Natural killer cell (primary cell): ENCODE data around the gene TAF8. TPM values are rescaled to one million over a fixed set of nuclear protein-coding genes. Genes with fewer than 3 reads are reported as not detected.

Experiments
- ATAC-seq, 3 donors: fragments of 150-1000 bp in 2 of 3; fragments of 200-7000 bp in 1 of 3; cut with Tn5 transposase; 1 replicate in 1 of 3; 2 replicates in 2 of 3; pipeline ENCODE4 v1.10.0; 2021; ENCODE audit warnings: mild to moderate bottlenecking in 2 of 3, moderate library complexity in 2 of 3
- DNase-seq, 2 donors: peaks; one replicate each; pipeline versions ENCODE4 v3.0.0 to v3.0.0-alpha.2; 2013 to 2021; ENCODE audit warnings: mixed read lengths in 1 of 2
- H3K27ac ChIP-seq: one replicate; pipeline ENCODE4 v1.5.1; 2013; ENCODE audit warnings: mild to moderate bottlenecking, low read length
- H3K27me3 ChIP-seq: one replicate; pipeline ENCODE4 v1.6.1; 2013; ENCODE audit warnings: low read length; ENCODE audit not compliant: control insufficient read depth, insufficient read depth
- H3K36me3 ChIP-seq: one replicate; pipeline ENCODE4 v1.6.1; 2013; ENCODE audit warnings: low read length; ENCODE audit not compliant: control insufficient read depth, insufficient read depth
- H3K4me1 ChIP-seq: one replicate; pipeline ENCODE4 v1.6.1; 2013; ENCODE audit warnings: low read length; ENCODE audit not compliant: control insufficient read depth, insufficient read depth
- H3K4me3 ChIP-seq: one replicate; pipeline ENCODE4 v1.5.1; 2013; ENCODE audit warnings: low read length
- H3K9me3 ChIP-seq: one replicate; pipeline ENCODE4 v1.6.1; 2013; ENCODE audit warnings: low read length; ENCODE audit not compliant: control insufficient read depth, insufficient read depth
- H3K27ac Mint-ChIP-seq, 2 donors: one replicate each; pipeline ENCODE4 v1.8.0; 2022; ENCODE audit warnings: mild to moderate bottlenecking in 2 of 2, mixed read lengths in 2 of 2, moderate library complexity in 1 of 2
- H3K27me3 Mint-ChIP-seq, 2 donors: one replicate each; pipeline ENCODE4 v1.8.0; 2022; ENCODE audit warnings: low read depth in 2 of 2, mixed read lengths in 2 of 2
- H3K36me3 Mint-ChIP-seq: one replicate; pipeline ENCODE4 v1.8.0; 2022; ENCODE audit warnings: mixed read lengths
- H3K4me1 Mint-ChIP-seq, 2 donors: one replicate each; pipeline ENCODE4 v1.8.0; 2022; ENCODE audit warnings: mixed read lengths in 2 of 2
- H3K4me3 Mint-ChIP-seq: one replicate; pipeline ENCODE4 v1.8.0; 2022; ENCODE audit warnings: mild to moderate bottlenecking, moderate library complexity, mixed read lengths
- H3K9me3 Mint-ChIP-seq, 2 donors: one replicate each; pipeline ENCODE4 v1.8.0; 2022; ENCODE audit warnings: mixed read lengths in 2 of 2
- CTCF ChIP-seq: fragments of 200-600 bp; IDR thresholded peaks from one replicate; pipeline ENCODE4 v1.8.0; 2022; ENCODE audit warnings: antibody characterized with exemption
- WGBS: methylation state at CpG from one replicate; pipeline ENCODE4 v1.1.7; 2013; ENCODE audit warnings: missing lambda C conversion rate; ENCODE audit not compliant: insufficient coverage; 5-methylcytosine and 5-hydroxymethylcytosine counted together
- intact Hi-C: fragments of 100-400 bp; cut with micrococcal nuclease; formaldehyde crosslinking; loops from one replicate; pipeline ENCODE4 v1.14.2; 2022
- total RNA-seq, 4 donors: library from RNA; stranded (reverse); fragments of 120-200 nt in 1 of 4; gene quantifications; one replicate each; pipeline versions ENCODE4 v1.2.3 to v1.2.4, GENCODE V29; 2013 to 2022

Gene TAF8
- total RNA-seq, 3 donors from 2014 or later (not counting 1 experiment from before 2014, with no cell fraction given): 38.4 to 54.2 (median 47.5) TPM

DNA sequence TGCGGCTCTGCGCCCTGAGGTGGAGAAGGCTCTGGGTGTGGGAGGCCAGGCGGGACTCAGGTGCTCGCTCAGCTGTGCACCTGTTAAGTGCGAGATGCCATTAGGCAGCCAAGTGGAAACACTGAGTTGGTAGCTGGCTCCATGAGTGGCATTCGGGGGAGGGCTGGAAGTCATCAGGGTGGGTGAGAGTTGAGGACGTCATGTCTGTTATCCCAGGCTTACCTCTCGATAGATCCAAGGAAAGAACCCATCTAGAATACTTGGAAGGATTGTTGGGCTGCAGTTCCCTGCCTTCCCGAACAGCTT, 41.3 kb downstream of the TAF8 start:
- Histone ChIP-seq H3K27ac (no peak overlapping the region), H3K4me1 (no peaks in the 10 kb centered on the region), H3K36me3 (peaks cover 3% of the 10 kb centered on the region), H3K4me3 (no peak overlapping the region), H3K27me3 (no peaks in the 10 kb centered on the region), H3K9me3 (no peaks in the 10 kb centered on the region)
- H3K27ac Mint-ChIP-seq: no peak overlapping the region
- no peak overlapping the region for H3K4me3 Mint-ChIP-seq
- H3K36me3 Mint-ChIP-seq: no peaks in the 10 kb centered on the region
- DNase-seq: no peak
- no peaks in the 10 kb centered on the region for H3K27me3 Mint-ChIP-seq
- TF ChIP-seq CTCF: no peak
- 91% methylated on average over 9 of the region's 9 CpGs for WGBS
- H3K9me3 Mint-ChIP-seq: no peaks in the 10 kb centered on the region
- no peaks in the 10 kb centered on the region for H3K4me1 Mint-ChIP-seq
- ATAC-seq: no peak
- intact Hi-C loops: no loop called here

DNA sequence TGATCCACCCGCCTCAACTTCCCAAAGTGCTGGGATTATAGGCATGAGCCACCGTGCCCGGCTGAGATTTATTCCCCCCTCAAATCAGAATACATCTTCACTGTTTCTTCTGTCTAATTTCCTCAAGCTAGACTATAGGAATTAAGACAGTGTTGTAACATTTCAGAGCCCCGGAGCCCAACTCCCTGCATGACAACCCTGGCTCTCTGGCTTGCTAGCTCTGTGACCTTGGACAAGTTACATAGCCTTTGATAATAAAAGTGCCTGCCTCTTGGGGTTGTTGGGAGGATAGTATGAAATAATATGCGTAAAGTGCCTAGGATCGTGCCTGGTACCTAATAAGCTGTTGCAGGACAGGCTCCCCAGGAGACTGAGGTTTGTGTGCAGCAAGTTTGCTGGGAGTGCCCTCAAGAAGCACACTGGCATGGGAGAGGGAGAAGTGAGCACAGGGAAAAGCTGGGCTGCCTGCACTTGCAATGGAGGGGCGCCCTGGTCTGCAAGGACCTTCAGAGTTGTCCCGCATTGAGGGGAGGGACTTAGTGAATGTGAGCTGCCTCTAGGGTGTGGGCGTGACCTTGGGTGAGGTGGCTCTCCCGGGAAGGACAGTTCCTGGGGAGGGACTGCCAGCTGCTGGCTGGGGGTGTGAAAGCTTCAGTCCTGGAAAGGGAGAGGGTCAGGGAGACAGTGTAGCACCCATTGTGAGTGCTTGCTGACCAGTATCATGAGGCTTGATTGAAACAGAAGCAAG, 43.4 kb downstream of the TAF8 start:
- no peaks in the 10 kb centered on the region for H3K4me1 ChIP-seq
- H3K4me3 Mint-ChIP-seq: no peak overlapping the region
- no peaks in the 10 kb centered on the region for H3K36me3 Mint-ChIP-seq
- H3K4me3 ChIP-seq: no peak overlapping the region
- H3K27me3 Mint-ChIP-seq: no peaks in the 10 kb centered on the region
- 91% methylated on average over 10 of the region's 10 CpGs for WGBS
- ATAC-seq (no peak), DNase-seq (no peak)
- H3K36me3 ChIP-seq: no peaks in the 10 kb centered on the region
- no peak overlapping the region for H3K27ac Mint-ChIP-seq
- no peaks in the 10 kb centered on the region for H3K27me3 ChIP-seq
- intact Hi-C loops: no loop called here
- no peaks in the 10 kb centered on the region for H3K4me1 Mint-ChIP-seq
- H3K27ac ChIP-seq: no peak overlapping the region
- H3K9me3 ChIP-seq: no peaks in the 10 kb centered on the region
- no peak for TF ChIP-seq CTCF
- H3K9me3 Mint-ChIP-seq: no peaks in the 10 kb centered on the region

GRCh38 chr6:42095094-42095493, 44.8 kb downstream of the TAF8 start:
- Mint-ChIP-seq H3K27ac (no peak overlapping the region), H3K4me1 (no peaks in the 10 kb centered on the region), H3K4me3 (no peak overlapping the region), H3K27me3 (no peaks in the 10 kb centered on the region), H3K9me3 (no peaks in the 10 kb centered on the region), H3K36me3 (no peaks in the 10 kb centered on the region)
- H3K4me1 ChIP-seq: no peaks in the 10 kb centered on the region
- no peaks in the 10 kb centered on the region for H3K27me3 ChIP-seq
- no peak overlapping the region for H3K4me3 ChIP-seq
- H3K36me3 ChIP-seq: no peaks in the 10 kb centered on the region
- no peaks in the 10 kb centered on the region for H3K9me3 ChIP-seq
- 94% methylated on average over 1 of the region's 1 CpG for WGBS
- H3K27ac ChIP-seq: no peak overlapping the region
- ATAC-seq (no peak), DNase-seq (no peak)
- intact Hi-C loops: no loop called here
- no peak for TF ChIP-seq CTCF
